ENCODE data around the gene FTCDNL1.

The FTCDNL1 gene

GRCh38 chr2:199870581-199870980 lies 19.6 kb upstream of the FTCDNL1 start:
- no peak overlapping the region for H3K27ac ChIP-seq
- TF ChIP-seq CTCF (conservative IDR thresholded peaks at IDR 0.05), result no peak

DNA sequence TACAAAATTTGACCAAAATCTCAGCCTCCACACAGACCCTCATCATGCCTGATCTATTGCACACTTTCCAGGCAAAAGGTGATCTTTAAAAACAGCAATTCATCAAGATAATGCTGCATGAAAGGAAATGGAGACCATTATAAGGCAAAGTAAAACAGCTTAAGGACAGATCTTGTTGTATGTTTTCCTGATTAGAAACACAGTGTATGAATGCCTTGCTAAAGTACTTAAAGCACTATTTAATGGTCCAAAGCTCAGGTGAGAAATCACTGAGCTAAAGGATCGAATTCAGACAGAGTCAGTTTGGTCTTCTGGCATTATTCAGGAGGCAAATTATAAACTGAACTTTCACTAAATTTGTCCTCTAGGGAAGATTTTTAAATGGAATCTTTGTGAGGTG lies 18.7 kb upstream of the FTCDNL1 start:
- H3K27ac ChIP-seq, result no peak overlapping the region
- no peak for TF ChIP-seq CTCF (conservative IDR thresholded peaks at IDR 0.05)

DNA sequence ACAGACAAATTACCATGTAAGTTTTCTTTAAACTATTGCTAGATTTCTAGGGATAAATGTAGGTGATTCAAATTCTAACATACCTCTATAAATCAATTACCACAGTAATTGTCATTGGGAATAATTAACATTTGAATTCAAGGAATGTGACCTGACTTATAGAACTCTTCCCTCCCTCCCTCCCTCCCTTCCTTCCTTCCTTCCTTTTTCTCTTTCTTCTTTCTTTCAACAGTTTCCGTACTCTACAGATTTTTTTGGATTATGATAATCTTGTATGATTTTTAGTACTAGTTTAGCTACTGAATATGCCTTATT lies 18.2 kb upstream of the FTCDNL1 start:
- no peak for TF ChIP-seq CTCF (conservative IDR thresholded peaks at IDR 0.05)

DNA sequence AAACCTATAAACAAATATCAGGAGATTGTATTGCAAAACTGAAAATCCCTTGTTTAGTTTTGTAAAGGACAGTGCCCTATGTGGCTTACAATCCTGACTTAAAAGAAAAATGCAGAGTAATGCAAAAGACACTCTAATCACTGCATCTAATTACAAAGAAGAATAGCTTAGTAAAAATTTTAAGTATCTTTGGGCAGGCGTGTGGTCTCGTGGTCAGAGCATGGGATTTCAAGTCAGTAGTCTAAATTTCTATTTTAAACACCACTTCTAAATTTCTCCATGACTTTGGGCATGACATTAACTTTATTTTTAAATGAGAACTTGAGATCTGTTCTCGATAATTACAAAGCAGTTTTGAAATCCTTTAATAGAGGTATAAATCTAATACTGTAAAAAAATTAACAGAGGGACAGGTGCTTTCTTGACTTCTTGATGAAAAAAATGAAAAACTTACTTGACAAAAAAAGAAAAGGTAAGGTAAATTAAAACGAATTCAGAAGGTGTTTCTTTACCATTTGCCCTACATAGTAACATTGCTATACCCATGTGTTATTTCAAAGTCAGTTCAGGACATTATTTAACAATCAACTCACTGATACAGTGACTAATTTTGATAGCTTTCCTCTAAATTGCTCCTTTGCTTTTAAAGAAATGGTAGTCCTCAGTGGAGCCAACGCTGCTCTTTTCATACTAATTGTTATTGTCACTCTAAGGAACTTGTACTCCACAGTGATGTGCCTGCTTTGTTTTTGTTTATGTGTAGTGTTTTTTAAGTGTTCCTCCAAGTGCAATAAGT lies 17.6 kb upstream of the FTCDNL1 start:
- no peak for TF ChIP-seq CTCF (conservative IDR thresholded peaks at IDR 0.05)
- H3K27ac ChIP-seq, result no peak overlapping the region

More for the DNA sequence above, 18.2 kb upstream of the FTCDNL1 start:
- no peak overlapping the region for H3K27ac ChIP-seq

DNA sequence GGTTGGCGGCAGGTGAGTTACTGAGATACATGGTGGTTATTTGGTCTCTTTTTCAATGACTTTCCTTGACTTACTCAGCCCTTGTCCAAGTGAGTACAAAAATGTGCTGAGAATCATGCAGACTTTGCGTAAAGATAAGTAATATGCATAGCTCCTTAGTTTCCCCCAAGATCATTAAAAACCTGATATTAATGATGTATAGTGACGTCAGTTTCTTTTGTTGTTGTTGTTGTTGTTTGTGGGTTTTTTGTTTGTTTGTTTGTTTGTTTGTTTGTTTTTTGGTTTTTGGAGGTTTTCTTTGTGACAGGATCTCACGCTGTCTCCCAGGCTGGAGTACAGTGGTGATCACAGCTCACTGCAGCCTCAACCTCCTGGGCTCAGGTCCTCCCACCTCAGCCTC lies 14.9 kb upstream of the FTCDNL1 start:
- TF ChIP-seq CTCF (conservative IDR thresholded peaks at IDR 0.05), result no peak
- no peak overlapping the region for H3K27ac ChIP-seq

DNA sequence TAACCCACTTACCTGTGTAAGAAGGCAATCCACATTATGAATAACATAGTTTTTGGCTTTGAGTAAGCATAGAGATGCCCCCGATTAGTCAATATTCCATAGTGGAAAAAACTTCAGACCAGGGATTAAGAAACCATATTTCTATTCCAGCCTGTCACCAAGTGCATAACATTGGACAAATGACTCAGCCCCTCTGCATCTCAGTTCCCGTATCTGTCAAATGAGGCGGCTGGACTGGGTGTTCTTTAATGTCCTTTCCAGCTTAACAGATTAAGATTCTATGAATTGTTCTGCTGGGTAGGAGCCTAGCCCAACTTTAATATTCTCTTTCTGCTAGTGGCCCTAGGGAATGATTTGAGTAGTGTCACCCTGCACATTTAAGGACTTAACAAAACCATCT lies 11.8 kb upstream of the FTCDNL1 start:
- TF ChIP-seq CTCF (conservative IDR thresholded peaks at IDR 0.05), result no peak
- no peak overlapping the region for H3K27ac ChIP-seq

GRCh38 chr2:199861132-199861774 lies 10.3 kb upstream of the FTCDNL1 start:
- no peak overlapping the region for H3K27ac ChIP-seq
- peak; percentile 82 for TF ChIP-seq CTCF (conservative IDR thresholded peaks at IDR 0.05)
